ENCODE data around the gene FBXW8. TPM values are rescaled to one million over a fixed set of nuclear protein-coding genes. Genes with fewer than 3 reads are reported as not detected.

The FBXW8 gene
- total RNA-seq, 1 donor from 2014 or later, result 12.8 TPM

DNA sequence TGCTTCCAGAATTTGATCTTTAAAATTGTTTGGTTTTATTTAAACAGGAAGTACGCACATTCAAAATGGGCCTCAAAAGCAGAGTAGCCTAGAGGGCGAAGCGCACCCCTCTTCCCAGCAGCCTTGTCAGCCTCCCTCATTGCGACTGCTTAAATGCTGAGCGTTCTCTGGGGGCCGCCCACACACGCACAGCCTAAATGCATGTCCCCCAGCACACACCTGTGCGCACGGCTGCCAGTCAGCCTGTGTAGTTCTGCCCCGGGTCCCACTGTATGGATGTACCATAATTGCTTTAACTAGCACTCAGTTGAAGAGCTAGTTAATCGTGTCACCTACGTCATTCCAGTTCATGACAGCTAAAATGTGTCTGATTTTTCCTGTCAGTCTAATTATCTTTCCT lies 109.1 kb downstream of the FBXW8 start:
- peak; percentile 49 for DNase-seq (ENCODE audit: low spot score)

GRCh38 chr12:117020536-117021220 lies 109.9 kb downstream of the FBXW8 start:
- peak; percentile 33 for DNase-seq (ENCODE audit: low spot score)

DNA sequence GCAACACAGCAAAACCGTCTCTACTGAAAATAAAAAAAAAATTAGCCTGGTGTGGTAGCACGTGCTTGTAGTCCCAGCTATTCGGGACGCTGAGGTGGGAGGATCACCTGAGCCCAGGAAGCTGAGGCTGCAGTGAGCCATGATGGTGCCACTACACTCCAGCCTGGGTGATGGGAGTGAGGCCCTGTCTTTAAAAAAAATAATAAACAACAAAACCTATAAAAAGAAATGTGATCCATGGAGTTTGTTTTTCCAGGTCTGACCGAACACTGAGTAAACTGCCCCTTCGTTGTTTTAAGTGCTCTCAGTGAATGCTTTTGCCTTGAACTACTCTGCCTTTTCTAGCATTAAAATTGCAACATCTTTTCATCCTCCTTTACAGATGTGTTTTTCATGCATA lies 111.7 kb downstream of the FBXW8 start:
- peak; percentile 35 for DNase-seq (ENCODE audit: low spot score)

GRCh38 chr12:117023998-117024960 lies 113.5 kb downstream of the FBXW8 start:
- DNase-seq (ENCODE audit: low spot score), result peak; percentile 62

GRCh38 chr12:117024961-117025480 lies 114.3 kb downstream of the FBXW8 start:
- peak; percentile 81 for DNase-seq (ENCODE audit: low spot score)

DNA sequence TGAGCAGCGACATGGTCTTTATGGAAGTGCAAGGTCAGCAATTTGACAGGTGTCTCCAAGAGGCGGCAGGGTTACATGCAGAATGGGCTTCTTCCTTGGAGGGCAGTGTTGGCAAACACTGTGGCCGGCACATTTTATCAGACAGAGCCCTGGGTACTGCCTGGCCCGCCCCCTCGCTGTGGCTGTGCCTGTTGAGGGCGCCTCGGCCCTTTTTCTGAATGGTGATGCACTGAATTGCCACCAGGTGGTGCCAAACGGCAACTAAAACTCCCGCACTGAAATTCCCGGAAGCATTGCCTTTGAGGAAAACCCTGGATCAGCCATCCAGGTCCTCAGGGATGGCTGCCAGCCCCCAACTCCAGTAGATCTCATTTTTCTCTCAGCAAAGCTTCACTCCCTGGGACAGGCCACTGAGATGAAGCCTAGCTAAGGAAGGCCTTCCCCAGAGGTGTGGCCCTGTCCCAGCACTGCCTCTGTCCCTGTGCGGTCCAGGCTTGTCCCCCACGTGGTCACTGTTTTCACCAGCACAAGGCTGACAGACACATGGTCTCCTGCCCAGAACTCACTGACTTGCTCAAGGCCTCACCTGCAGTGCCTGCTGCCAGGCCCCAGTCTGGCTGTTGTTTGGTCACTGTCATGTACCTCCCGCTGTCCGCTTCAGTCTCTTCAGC lies 114.9 kb downstream of the FBXW8 start:
- DNase-seq (ENCODE audit: low spot score), result peak; percentile 90

- DNase-seq (ENCODE audit: low spot score), result peak; percentile 69
Measured at GRCh38 chr12:117026343-117026742, 115.6 kb downstream of the FBXW8 start.

DNA sequence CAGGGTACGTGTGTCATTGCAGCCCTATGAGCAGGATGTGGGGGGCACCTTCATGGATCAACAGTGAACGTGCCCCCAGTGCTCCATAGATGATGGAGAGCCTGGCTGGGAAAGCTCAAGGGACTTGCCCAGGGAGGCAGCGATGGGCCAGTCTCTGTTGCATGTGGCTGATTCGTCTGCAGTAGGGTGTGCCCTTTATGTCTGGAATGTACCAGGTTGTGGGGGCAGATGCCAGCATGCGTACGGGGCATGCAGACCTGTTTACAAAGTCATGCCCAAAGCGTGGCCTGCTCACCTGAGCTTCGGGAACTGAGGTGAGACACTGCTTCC lies 116.1 kb downstream of the FBXW8 start:
- DNase-seq (ENCODE audit: low spot score), result peak; percentile 74

DNA sequence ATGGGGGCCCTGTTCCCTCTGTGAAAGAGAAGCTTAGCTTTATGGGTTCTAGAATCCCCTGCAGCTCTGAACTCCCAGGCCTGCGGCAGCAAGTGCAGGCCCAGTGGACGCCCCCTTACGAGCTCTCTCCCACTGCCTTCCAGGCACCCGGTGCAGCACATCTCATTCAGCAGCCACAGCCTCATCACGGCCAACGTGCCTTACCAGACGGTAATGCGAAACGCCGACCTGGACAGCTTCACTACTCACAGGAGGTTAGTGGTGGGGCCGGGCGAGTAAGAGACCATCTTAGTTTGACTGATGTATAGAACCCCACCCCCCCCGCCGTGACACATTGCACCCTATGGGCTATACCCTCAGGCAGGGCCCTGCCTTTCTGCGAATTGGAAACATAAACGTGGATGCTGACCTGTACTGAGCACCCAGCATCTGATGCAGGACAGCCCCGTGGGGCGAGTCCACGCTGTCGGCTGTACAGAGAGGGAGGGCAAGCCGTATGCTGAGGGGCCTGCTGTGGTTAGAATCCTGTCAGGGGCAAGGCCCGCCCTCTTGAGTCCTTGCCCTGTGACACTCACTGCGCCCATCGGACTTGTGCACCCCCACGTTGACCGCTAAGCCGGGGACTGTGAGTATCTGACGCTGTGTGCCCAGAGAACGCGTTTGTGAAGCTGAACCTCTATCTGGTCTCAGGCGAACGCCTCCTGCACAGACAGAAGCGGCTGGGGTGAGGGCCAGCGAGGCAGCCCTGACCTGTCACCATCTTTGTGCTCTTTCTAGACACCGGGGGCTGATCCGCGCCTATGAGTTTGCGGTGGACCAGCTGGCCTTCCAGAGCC lies 116.7 kb downstream of the FBXW8 start:
- DNase-seq (ENCODE audit: low spot score), result peak; percentile 78

- peak; percentile 59 for DNase-seq (ENCODE audit: low spot score)
Measured at GRCh38 chr12:117028254-117028653, 117.5 kb downstream of the FBXW8 start.

DNA sequence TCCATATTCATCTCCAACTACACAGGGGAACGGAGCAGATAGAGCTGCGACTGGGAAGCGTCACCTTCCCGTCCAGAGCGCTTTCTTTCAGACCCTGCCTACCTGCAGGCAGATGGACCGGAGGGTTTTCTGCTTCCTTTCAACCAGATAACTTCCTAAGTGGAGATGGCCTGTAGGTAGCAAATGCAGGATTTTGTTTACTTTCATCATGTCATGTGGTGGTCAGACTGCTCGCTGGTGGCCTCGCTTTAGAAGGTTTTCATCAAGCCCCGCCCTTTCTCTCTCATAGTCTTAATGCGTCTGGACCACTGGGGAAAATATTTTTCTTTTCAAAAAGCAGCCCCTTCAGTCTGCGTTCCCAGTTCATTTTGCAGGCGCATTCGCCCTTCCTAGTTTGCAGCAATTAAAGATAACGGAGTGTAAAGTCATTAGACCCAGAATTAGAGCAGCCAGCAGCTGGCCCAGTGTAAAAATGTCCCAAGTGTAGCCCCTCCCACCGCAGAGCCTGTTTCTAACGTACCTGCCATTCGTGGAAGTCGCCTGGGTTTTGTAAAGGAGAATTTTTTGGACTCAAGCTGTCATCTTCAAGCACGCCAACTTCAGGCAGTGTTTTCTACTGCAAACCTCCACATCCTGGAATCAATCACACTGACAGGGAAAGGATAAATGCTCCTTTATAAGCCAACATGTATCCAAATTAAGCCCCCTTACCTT lies 119.6 kb downstream of the FBXW8 start:
- DNase-seq (ENCODE audit: low spot score), result peak; percentile 47

- peak; percentile 37 for DNase-seq (ENCODE audit: low spot score)
Measured at GRCh38 chr12:117031843-117032592, 121.3 kb downstream of the FBXW8 start.

- peak; percentile 88 for DNase-seq (ENCODE audit: low spot score)
Measured at GRCh38 chr12:117032593-117033381, 122.0 kb downstream of the FBXW8 start.

- no peak for DNase-seq (ENCODE audit: low spot score)
Measured at GRCh38 chr12:117033382-117034221, 122.9 kb downstream of the FBXW8 start.

DNA sequence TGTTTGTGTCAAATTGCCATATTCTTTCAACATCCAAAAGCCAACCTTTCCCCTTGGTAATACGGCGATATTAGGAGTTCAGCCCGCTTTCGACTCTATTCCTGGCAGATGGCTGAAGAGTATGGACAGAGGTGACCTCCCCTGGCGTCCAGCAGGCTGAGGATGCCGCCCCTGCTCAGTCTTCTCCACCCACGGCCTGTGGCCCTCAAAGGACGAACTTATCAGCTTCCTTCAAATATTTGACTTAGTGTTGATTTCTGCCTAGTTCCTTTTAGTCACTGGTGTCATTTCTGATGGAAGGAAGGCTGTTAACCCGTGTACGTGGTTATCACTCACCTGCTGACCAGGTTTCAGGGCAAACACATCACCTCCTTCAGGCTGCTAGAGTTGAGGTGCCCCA lies 123.5 kb downstream of the FBXW8 start:
- DNase-seq (ENCODE audit: low spot score), result no peak

- DNase-seq (ENCODE audit: low spot score), result no peak
Measured at GRCh38 chr12:117034701-117035151, 124.0 kb downstream of the FBXW8 start.

GRCh38 chr12:117035287-117035686 lies 124.5 kb downstream of the FBXW8 start:
- DNase-seq (ENCODE audit: low spot score), result no peak
